GM06990 (cell line): ENCODE data around the gene UBE4B.
"Not testable (repeated sequence)": the region's sequence is repeated elsewhere in the genome, so short reads cannot be mapped to it uniquely, and the experiment has no call there.

Source experiments
- DNase-seq: peaks from one replicate; pipeline ENCODE4 v3.0.0-alpha.2; 2011; ENCODE audit not compliant: insufficient read length; ENCODE audit errors: extremely low read depth
- H3K27me3 ChIP-seq: replicated peaks from 2 replicates; pipeline ENCODE4 v1.6.0; 2011; ENCODE audit warnings: low read length; ENCODE audit not compliant: control insufficient read depth, insufficient read depth
- H3K36me3 ChIP-seq: 2 replicates; pipeline ENCODE4 v1.5.1; 2011; ENCODE audit warnings: low read length; ENCODE audit not compliant: control insufficient read depth, insufficient read depth
- H3K4me3 ChIP-seq: replicated peaks from 2 replicates; pipeline ENCODE4 v1.5.1; 2011; ENCODE audit warnings: low read depth, mild to moderate bottlenecking, control low read depth, low read length
- TF ChIP-seq, protein P1 (sequence below): IDR thresholded peaks from 2 replicates; pipeline ENCODE4 v1.5.1; 2011; ENCODE audit warnings: low read length, control low read depth, mild to moderate bottlenecking, inconsistent platforms; ENCODE audit not compliant: insufficient read depth, poor library complexity, severe bottlenecking

Gene UBE4B

DNA sequence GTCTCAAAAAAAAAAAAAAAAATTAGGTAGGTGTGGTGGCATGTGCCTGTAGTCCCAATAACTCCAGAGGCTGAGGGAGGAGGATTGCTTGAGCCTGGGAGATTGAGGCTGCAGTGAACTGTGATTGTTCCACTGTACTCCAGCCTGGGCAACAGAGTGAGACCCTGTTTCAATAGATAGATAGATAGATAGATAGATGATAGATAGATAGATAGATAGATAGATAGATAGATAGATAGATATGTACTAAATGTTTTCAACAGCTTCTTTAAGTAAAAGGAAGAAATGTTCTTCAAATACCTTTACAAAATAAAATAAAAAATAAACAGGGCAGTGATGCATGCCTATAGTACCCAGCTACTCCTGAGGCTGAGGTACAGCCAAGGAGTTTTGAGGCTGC, 187.4 kb downstream of the UBE4B start:
- Histone ChIP-seq H3K27me3 (no peaks in the 10 kb centered on the region), H3K36me3 (no peaks in the 10 kb centered on the region), H3K4me3 (no peak overlapping the region)
- DNase-seq = no peak
- TF ChIP-seq, protein P1, sequence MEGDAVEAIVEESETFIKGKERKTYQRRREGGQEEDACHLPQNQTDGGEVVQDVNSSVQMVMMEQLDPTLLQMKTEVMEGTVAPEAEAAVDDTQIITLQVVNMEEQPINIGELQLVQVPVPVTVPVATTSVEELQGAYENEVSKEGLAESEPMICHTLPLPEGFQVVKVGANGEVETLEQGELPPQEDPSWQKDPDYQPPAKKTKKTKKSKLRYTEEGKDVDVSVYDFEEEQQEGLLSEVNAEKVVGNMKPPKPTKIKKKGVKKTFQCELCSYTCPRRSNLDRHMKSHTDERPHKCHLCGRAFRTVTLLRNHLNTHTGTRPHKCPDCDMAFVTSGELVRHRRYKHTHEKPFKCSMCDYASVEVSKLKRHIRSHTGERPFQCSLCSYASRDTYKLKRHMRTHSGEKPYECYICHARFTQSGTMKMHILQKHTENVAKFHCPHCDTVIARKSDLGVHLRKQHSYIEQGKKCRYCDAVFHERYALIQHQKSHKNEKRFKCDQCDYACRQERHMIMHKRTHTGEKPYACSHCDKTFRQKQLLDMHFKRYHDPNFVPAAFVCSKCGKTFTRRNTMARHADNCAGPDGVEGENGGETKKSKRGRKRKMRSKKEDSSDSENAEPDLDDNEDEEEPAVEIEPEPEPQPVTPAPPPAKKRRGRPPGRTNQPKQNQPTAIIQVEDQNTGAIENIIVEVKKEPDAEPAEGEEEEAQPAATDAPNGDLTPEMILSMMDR = no peak

DNA sequence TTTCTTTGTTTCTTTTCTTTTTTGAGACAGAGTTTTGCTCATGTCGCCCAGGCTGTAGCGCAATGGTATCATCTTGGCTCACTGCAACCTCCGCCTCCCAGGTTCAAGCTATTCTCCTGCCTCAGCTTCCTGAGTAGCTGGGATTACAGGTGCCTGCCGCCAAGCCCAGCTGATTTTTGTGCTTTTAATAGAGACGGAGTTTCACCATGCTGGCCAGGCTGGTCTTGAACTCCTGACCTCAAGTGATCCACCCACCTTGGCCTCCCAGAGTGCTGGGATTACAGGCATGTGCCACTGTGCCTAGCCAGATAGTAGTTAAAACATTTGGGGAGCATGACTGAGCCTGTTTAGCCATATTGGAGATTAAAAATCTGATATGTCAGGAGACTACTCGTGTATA, 187.9 kb downstream of the UBE4B start:
- H3K36me3 ChIP-seq, DNase-seq, H3K4me3 ChIP-seq, H3K27me3 ChIP-seq: not testable (repeated sequence)

DNA sequence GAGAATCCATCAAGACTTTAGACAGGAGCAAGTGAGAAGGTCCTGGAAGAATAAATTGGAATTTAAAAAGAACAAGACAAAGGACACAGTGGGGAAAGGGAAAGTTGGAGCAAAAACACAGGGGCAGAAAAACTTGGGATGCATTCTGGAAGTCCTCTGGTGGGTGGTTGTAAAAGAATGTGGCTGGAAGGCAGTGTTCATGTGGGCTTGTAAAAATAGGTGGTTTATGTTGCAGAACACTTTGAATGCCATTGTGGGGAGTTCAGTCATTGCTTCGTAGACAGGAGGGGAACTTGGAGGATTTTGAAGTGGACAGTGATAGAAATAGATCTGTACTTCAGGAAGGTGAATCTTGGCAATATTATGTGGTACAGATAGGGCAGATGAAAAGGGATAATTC, 192.8 kb downstream of the UBE4B start:
- no peak overlapping the region for H3K4me3 ChIP-seq
- H3K36me3 ChIP-seq = no peaks in the 10 kb centered on the region
- TF ChIP-seq, protein P1 = no peak
- no peaks in the 10 kb centered on the region for H3K27me3 ChIP-seq
- no peak for DNase-seq

DNA sequence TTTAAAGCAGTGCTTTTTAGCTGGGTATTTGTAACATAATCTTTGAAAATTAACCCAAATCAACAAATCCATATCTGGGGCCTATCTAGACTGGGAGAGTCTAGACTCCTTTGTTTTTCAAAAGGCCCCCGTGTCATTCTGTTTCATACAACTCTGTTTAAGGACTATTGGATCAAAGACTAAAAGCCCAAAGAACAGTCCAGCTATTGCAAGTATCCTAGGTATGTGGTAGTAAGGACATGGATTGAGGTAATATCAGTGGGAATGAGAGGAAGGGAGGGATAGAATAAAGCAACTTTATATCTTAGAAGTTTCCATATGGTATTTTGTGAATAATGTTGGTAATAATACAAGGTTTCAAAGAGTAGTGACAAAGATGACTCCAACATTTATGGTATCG, 195.8 kb downstream of the UBE4B start:
- no peaks in the 10 kb centered on the region for H3K27me3 ChIP-seq
- TF ChIP-seq, protein P1 = no peak
- DNase-seq = no peak
- H3K36me3 ChIP-seq = no peaks in the 10 kb centered on the region
- H3K4me3 ChIP-seq = no peak overlapping the region

DNA sequence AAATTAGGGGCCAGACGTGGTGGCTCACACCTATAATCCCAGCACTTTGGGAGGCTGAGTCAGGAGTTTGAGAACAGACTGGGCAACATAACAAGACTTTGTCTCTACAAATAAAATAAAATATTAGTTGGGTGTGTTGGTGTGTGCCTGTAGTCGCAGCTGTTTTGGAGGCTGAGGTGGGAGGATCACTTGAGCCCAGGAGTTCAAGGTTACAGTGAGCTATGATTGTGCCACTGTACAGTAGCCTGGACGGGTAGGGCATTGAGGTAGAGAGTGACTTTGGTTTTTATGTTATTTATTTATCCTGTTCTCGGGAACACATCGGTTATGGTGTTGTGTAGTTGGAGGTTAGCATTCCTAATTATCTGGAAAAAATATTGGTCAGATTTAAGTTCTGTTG, 197.1 kb downstream of the UBE4B start:
- H3K27me3 ChIP-seq = no peaks in the 10 kb centered on the region
- TF ChIP-seq, protein P1 = no peak
- no peaks in the 10 kb centered on the region for H3K36me3 ChIP-seq
- no peak overlapping the region for H3K4me3 ChIP-seq
- no peak for DNase-seq
